Measurements from ENCODE around the gene MAD1L1. TPM values are rescaled to one million over a fixed set of nuclear protein-coding genes. Genes with fewer than 3 reads are reported as not detected.
A peak's percentile ranks its signal among the peaks of the same experiment; 100 is the strongest.
"Not testable (repeated sequence)": the region's sequence is repeated elsewhere in the genome, so short reads cannot be mapped to it uniquely, and the experiment has no call there.

The MAD1L1 gene
- total RNA-seq, 3 donors from 2014 or later = 25.3 to 31.2 (median 26.2) TPM

- H3K36me3 ChIP-seq (ENCODE audit: low read depth) = no peaks in the 10 kb centered on the region
- H3K4me1 ChIP-seq (ENCODE audit: low read depth) = no peaks in the 10 kb centered on the region
- no peaks in the 10 kb centered on the region for H3K9me3 ChIP-seq
- H3K4me3 ChIP-seq = no peak overlapping the region
- ATAC-seq = no peak
- no peak for TF ChIP-seq CTCF (IDR thresholded peaks at IDR 0.05)
- DNase-seq = no peak
- intact Hi-C loops (cut with DNase I, micrococcal nuclease) = no loop called here
These were observed 414.0 kb downstream of the MAD1L1 start for GRCh38 chr7:1818575-1819258.

- Histone ChIP-seq H3K4me3 (no peak overlapping the region), H3K36me3 (ENCODE audit: low read depth) (no peaks in the 10 kb centered on the region), H3K4me1 (ENCODE audit: low read depth) (no peaks in the 10 kb centered on the region), H3K9me3 (no peaks in the 10 kb centered on the region)
- intact Hi-C loops (cut with DNase I, micrococcal nuclease) = no loop called here
- TF ChIP-seq CTCF (IDR thresholded peaks at IDR 0.05) = no peak
- ATAC-seq = no peak
- no peak for DNase-seq
These were observed 415.6 kb downstream of the MAD1L1 start for GRCh38 chr7:1817061-1817712.

- H3K9me3 ChIP-seq; H3K36me3 ChIP-seq (ENCODE audit: low read depth); ATAC-seq; H3K4me3 ChIP-seq; DNase-seq; intact Hi-C loops (cut with DNase I, micrococcal nuclease); H3K4me1 ChIP-seq (ENCODE audit: low read depth): not testable (repeated sequence)
These were observed 416.3 kb downstream of the MAD1L1 start for GRCh38 chr7:1816451-1816850.

- ATAC-seq; H3K4me1 ChIP-seq (ENCODE audit: low read depth); intact Hi-C loops (cut with DNase I, micrococcal nuclease); H3K36me3 ChIP-seq (ENCODE audit: low read depth); H3K9me3 ChIP-seq; H3K4me3 ChIP-seq; DNase-seq: not testable (repeated sequence)
These were observed 417.0 kb downstream of the MAD1L1 start for GRCh38 chr7:1815551-1816281.

GRCh38 chr7:1815051-1815481 lies 417.7 kb downstream of the MAD1L1 start:
- no peak for DNase-seq
- ATAC-seq = peak; percentile 7
- Histone ChIP-seq H3K4me1 (ENCODE audit: low read depth) (no peaks in the 10 kb centered on the region), H3K4me3 (no peak overlapping the region), H3K9me3 (no peaks in the 10 kb centered on the region), H3K36me3 (ENCODE audit: low read depth) (no peaks in the 10 kb centered on the region)
- intact Hi-C loops (cut with DNase I, micrococcal nuclease) = no loop called here
- no peak for TF ChIP-seq CTCF (IDR thresholded peaks at IDR 0.05)

- no peaks in the 10 kb centered on the region for H3K9me3 ChIP-seq
- ATAC-seq (no peak), DNase-seq (no peak)
- intact Hi-C loops (cut with DNase I, micrococcal nuclease) = no loop called here
- H3K4me3 ChIP-seq = no peak overlapping the region
- H3K36me3 ChIP-seq (ENCODE audit: low read depth) = no peaks in the 10 kb centered on the region
- H3K4me1 ChIP-seq (ENCODE audit: low read depth) = no peaks in the 10 kb centered on the region
- no peak for TF ChIP-seq CTCF (IDR thresholded peaks at IDR 0.05)
These were observed 418.5 kb downstream of the MAD1L1 start for GRCh38 chr7:1814089-1814811.
